Raji (cell line): Measurements from ENCODE around the gene DMD.

Source experiments
- POLR2A ChIP-seq: IDR thresholded peaks from 2 replicates; pipeline ENCODE4 v1.6.1; 2011; ENCODE audit warnings: low read depth, low read length, control low read depth; ENCODE audit not compliant: insufficient read depth

The DMD gene

DNA sequence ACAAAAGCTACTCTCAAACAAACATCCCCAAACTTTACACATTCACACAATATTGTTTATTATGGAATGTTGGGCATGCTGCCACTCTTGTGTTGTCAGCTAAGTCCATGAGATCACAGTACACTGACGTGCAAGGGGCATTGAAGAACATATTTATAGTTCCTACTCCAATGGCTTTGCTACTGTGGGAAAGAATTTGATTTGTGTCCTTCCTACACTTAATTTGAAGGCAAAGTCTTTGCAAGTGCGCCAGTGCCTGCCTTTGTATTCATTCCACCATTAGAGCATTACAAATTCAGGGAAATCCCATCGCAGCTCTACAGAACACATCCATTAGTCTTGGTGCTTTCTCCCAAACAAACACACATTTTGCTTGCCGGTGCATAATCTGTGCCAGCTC, 2094.1 kb downstream of the DMD start:
- no peak for TF ChIP-seq POLR2A

DNA sequence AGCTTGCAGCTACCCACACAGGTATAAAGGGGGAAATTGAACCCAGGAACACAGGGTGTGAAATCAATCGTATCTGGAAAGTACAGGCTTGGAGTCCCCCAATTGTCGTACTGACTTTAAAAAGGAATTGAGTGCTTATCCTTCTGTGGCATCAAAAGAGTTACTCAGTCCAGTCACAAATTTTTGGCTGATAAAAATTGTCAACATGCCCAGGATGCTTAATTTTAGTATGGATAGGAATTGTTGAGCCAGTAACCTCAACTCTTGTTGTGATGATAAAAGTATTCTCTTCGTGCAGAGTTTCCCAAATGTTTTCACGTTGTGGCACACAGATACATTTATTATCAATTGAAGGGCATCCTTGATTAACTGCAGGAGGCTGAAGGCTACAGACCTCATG, 2096.0 kb downstream of the DMD start:
- no peak for TF ChIP-seq POLR2A

DNA sequence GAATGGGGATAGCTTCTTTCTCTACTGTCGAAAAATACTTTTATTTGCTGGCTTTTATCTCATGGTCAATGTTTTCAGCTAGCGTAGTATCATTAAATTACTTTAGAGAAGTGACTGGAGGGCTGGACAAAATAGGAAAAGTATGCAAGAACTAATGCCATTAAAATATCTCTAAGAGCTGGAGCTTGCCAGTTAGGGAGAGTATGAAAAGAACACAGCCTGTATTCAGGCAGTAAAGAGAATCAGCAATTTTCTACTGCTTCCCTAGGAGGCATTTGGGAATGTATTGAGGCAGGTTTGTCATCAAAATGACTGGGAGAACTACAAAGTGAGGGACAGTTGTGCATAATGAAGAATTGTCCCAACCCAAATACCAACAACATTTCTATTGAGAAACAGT, 2096.5 kb downstream of the DMD start:
- no peak for TF ChIP-seq POLR2A

DNA sequence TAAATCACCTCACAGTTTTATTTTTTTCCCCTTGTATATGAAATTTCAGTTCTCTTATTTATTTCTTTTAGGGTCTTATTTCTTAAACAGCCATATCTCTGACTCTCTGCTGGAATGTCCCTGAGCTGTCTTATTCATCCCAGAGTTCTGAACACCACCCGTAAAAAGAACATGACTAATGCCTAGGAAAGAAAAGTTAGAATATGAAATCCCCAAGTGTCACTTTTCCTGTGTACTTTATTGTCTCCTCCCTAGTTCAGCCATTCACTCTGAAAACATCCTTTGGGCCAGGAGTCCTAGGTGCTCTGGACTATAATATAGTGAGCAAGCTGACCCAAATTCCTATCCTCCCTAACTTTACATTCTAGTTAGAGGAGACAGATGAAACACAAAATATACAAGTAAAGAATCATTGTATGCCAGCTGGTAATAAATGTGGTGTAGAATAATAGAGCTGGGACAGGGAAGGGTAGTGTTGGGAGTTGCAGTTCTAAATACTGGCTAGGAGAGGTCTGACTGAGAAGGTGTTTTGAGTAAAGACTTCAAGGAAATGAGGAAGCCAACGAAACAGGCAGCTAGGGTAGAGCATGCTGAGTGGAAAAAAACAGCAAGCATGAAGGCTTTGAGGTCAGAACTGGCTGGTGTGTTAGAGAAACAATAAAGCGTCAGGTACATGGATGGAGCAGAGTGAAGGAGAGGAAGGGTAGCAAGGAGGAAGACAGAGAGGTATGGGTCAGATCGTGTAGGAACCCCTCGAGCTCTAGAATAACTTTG, 2098.9 kb downstream of the DMD start:
- no peak for TF ChIP-seq POLR2A

DNA sequence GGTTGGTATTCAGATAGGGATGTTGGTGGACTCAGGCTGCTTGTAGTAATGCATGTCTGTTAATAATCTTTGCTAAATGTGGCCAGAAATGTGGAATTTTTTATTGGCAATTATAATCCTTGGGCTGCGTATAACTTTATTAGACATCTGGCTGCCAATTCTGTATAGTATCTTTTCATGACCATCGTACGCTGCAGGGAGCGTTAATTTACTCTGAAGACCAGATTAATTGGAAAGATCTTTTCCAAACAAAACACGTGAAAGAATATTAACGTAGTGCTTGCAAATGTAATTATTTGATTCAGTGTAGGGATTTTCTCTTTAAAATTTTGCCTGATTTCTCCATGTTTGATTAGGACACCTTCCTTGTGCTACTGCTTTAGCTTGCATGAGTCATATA, 2100.7 kb downstream of the DMD start:
- no peak for TF ChIP-seq POLR2A

DNA sequence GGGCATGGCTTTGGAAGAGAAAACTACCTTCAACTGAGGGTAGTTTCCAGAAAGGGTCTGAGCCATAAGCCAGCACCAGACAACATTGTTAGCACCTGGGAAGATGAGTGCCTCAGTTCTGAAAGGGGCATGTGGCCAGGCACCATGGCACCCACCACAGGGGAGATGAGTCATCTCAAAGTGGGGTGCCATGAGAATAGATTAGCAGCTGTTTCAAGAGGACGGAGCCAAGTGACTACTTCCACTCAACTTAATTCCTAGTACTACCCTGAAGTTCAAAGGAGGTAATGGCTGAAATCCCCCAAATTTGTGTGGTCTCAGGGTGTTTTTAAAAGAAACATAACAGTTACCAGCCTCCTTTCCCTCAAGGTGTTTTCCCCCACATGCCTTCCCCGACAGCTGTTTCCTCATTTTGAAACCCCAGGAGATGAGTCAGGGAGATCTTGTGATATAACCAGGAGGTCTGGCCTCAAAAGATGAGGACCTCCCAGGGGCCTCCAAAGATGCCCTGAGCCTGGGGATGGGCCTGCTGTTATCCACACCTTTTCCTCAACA, 2111.7 kb downstream of the DMD start:
- no peak for TF ChIP-seq POLR2A

DNA sequence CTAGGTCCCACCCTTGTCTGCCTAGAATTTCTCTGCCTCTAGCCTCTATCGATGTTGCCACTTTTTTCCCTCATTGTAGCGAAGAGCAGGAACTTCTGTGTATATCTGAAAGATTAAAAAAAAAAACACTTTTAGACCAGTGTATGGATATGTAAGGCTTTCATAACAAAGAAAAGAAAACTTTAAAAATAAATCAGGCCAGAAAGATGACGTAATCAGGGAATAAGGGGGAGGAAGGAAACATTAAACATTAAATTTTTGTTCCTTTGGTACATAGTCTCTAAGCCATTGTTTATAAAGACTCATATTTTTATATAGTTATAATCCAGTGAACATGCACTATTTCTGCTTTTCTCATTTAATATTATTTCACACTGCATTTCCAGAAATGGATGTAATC, 2113.3 kb downstream of the DMD start:
- no peak for TF ChIP-seq POLR2A

DNA sequence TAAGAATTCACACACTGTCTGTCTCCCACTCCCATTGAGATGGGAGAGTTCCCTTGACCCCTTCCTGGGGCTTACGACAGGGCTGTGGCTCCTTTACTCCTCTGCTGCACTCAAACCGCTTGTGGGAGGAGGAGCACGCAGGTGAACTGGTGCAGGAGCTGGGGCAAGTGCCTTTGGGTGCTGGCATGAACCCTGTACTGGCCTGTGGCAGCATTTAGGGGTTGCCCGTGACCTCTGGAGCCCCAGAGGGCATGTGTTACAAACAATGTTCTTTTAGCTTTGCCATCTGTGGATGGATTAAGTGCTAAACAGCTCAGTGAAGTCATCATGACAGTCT, 2117.7 kb downstream of the DMD start:
- no peak for TF ChIP-seq POLR2A

DNA sequence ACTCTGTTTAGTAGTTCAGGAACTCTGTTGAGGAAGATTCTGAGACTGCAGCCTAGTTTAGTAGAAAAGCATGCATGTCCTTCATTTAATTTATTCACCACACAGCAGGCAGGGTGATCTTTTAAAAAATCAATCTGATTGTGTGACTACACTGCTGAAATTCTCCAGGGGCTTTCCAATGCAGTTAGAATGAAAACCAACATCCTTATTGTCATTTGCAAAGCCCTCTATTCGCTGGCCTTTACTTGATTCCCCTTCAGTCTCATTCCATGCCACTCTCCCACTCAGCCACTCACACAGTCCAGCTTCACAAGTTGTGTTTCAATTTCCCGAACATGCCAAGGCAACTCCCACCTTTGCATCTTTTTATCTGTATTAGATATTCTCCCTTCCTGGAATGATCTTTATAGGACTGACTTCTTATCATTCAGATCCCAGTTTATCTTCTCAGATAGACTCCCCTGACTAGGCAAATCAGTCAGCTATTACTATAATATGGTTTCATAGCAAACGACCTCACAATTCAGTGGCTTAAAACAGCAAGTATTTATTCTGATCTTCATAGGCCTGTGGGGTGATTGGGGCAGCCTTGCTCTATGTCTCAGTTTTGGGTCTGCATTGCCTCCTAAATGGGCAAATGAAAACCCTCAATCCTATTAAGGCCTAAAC, 2118.2 kb downstream of the DMD start:
- TF ChIP-seq POLR2A: no peak

DNA sequence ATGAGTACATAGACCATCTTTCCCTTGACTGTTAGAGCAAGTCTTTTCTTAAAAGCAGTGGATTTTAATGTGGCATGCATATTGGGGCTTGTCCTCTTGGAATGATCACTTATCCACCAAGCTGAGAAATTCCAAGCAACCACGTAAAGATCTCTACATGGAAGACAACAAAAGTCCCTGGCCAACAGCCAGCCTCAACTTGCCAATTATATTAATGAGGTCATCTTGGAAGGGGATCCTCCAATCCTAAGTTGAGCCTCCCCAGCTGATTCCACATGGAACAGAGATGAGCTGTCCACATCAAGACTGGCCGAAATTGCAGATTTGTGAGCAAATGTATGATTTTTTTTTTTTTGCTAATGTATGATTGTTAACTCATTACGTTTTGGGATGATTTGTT, 2118.9 kb downstream of the DMD start:
- no peak for TF ChIP-seq POLR2A

DNA sequence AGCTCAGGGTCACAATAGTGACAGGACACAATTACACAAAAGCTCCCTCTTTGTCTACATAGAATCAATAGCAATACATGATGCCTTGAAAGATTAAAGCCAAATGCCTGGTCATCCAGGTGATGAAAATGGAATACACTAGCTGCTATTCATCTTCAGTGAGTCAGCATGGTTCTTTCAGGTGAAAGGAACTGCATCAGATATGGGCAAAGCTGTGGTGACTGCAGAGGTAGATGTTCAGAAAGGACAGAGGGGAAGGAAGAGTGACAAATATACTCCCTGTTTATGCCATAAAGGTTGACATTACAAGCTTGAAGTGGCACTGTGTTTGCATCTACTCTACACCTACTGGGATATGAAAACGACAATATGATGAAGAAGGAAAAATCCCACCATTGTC, 2119.5 kb downstream of the DMD start:
- TF ChIP-seq POLR2A: no peak

DNA sequence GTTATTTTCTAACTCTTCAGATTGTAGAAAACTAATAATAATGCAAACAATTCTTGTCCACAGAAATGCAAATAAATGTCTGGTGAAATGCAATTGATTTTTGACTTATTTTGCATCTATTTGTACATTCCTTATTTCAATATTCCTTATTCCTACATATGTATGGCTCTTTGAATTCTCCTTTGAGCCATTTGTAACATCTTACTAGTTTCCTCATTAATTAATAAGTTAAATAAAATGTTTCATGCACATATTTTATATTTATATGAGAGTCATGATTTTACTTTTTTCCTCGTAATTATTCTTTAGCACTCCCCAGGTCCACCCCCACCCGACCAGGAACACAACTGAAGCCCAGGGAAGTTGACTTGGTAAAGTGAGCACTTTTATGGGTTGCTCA, 2136.8 kb downstream of the DMD start:
- no peak for TF ChIP-seq POLR2A

DNA sequence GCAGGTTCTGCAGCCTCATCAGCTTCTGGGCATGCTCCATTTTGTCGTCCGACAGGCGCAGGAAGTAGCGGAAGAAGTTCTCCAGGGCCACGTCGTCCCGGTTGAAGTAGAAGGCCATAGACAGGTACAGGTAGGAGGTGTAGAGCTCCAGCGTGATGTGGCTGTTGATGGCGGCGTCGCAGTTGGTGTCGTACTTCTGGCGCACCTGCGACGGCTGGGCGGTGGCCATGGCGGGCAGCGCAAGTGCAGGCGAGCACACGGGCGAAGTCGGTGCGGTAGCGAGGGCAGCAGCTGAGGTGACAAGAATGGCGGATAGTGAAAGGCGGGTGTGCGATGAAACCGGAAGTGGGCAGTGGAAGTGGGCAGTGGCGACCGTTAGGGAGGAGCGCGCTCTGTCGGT, 2139.6 kb downstream of the DMD start, which contains the start of gene FTHL17:
FTHL17 (minus strand) TSS at position 317 of the 400 bp plus-strand sequence; CDS start at position 229, 88 bp downstream.
- TF ChIP-seq POLR2A: no peak

DNA sequence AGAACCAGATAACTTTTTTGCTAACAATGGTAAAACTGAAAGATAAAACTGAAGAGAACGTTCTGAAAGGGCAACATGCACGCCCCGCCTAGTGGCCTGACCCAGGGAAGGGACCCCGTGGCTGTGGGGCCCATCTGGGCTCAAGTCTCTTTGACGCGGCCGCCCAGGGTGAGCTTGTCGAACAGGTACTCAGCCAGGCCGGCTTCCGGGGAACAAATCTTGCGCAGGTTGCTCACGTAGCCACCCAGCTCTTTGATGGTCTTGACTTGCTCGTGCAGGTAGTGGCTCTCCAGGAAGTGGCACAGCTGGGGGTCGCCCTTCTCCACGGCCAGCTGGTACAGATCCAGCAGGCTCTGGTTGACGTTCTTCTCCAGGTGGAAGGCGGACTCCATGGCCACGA, 2140.1 kb downstream of the DMD start:
- no peak for TF ChIP-seq POLR2A

DNA sequence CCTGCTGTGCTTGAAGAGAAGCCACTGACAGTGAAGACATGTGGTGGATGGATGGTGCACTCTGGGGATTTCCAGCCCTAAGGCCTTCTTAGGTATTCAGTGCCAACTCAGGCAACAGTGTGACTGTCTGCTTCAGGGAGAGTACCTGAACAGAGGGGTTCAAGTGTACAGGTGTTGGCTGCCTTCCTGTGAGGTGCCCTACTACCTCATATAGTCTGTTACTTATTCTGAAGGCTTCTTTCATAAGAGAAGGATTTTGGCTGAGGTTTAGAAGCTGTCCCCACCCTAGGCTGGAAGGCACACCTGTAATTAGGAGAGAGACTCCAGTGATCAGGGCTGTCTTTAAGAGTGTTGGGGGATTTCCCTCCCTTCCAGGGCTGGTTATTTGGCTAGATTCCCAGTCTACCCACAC, 2141.3 kb downstream of the DMD start:
- TF ChIP-seq POLR2A: no peak
